HG02943 (cell line): ENCODE measurements around the gene RAB3A.
"Not testable (repeated sequence)": the region's sequence is repeated elsewhere in the genome, so short reads cannot be mapped to it uniquely, and the experiment has no call there.

Experiments used
- ATAC-seq: cut with Tn5 transposase; IDR thresholded peaks from one replicate; pipeline ENCODE4 v1.9.1; 2021; ENCODE audit warnings: mild to moderate bottlenecking, low read depth, moderate library complexity; ENCODE audit not compliant: unreplicated experiment

Gene RAB3A

GRCh38 chr19:18224525-18225354, 20.9 kb upstream of the RAB3A start:
- peak; percentile 92 for ATAC-seq

- ATAC-seq = no peak
Measured at GRCh38 chr19:18223860-18224524, 20.1 kb upstream of the RAB3A start.

- ATAC-seq = no peak
Measured at GRCh38 chr19:18221815-18222725, 18.2 kb upstream of the RAB3A start.

- ATAC-seq = no peak
Measured at GRCh38 chr19:18220632-18221275, 16.9 kb upstream of the RAB3A start.

- no peak for ATAC-seq
Measured at GRCh38 chr19:18219911-18220631, 16.2 kb upstream of the RAB3A start.

- ATAC-seq = no peak
Measured at GRCh38 chr19:18218600-18218999, 14.8 kb upstream of the RAB3A start.

- no peak for ATAC-seq
Measured at GRCh38 chr19:18218159-18218558, 14.3 kb upstream of the RAB3A start.

- ATAC-seq = no peak
Measured at GRCh38 chr19:18216789-18217188, 12.9 kb upstream of the RAB3A start.

- ATAC-seq = no peak
Measured at GRCh38 chr19:18214779-18215433, 11.1 kb upstream of the RAB3A start.

- no peak for ATAC-seq
Measured at GRCh38 chr19:18211683-18212082, 7.8 kb upstream of the RAB3A start.

- ATAC-seq = not testable (repeated sequence)
Measured at GRCh38 chr19:18209912-18210311, 6.1 kb upstream of the RAB3A start.

- no peak for ATAC-seq
Measured at GRCh38 chr19:18208098-18208951, 4.5 kb upstream of the RAB3A start.

GRCh38 chr19:18206018-18206417, 2.2 kb upstream of the RAB3A start:
- no peak for ATAC-seq

- no peak for ATAC-seq
Measured at GRCh38 chr19:18205200-18205892, 1.5 kb upstream of the RAB3A start.

- peak; percentile 6 for ATAC-seq
Measured at GRCh38 chr19:18204394-18205199, 755 bp upstream of the RAB3A start.

- no peak for ATAC-seq
Measured at GRCh38 chr19:18203408-18203862, 407 bp downstream of the RAB3A start.
